HepG2 (cell line): ENCODE results near the gene TM7SF3.

ENCODE experiments used
- GLI4 ChIP-seq: sonication (generic); formaldehyde crosslinking; IDR thresholded peaks from 2 replicates; pipeline ENCODE4 v1.5.1; 2020; ENCODE audit warnings: missing genetic modification reagents, mild to moderate bottlenecking, moderate library complexity, borderline replicate concordance
- MXI1 ChIP-seq: IDR thresholded peaks from 3 replicates; pipeline ENCODE4 v1.6.1; 2012; ENCODE audit warnings: low read depth, low read length, inconsistent platforms, borderline replicate concordance
- RAD21 ChIP-seq: fragments of 450-650 bp; formaldehyde crosslinking; IDR thresholded peaks from 2 replicates; pipeline ENCODE4 v1.5.0; 2020; ENCODE audit warnings: mild to moderate bottlenecking
- ZNF354B ChIP-seq: sonication (generic); formaldehyde crosslinking; IDR thresholded peaks from 2 replicates; pipeline ENCODE4 v1.8.0; 2022; ENCODE audit warnings: mild to moderate bottlenecking, missing genetic modification reagents

DNA sequence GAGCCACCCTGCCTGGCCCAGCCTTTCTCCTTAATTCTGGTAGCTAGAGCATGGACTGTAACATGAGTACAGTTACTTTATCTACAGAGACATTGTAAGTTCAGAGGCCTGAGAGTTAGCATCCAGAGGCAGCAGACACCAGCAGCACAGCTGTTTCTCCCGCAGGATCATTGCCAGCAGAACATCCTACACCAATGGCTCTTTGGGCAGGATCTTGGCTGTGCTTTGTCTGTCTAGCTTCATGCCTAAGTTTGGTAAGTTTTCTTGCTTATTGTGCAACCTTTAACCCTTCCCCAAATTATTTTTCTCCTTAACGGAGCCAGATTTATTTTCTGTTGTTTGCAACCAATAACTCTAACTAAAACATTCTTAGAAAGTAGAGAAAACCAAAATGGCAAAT is 46.6 kb upstream of the TM7SF3 start:
- TF ChIP-seq MXI1 = no peak
- no peak for TF ChIP-seq ZNF354B (CRISPR knock-in tag)
- TF ChIP-seq RAD21 (CRISPR knock-in tag) = no peak
- TF ChIP-seq GLI4 (CRISPR knock-in tag) = no peak
